NT2/D1 (cell line): Measurements from ENCODE around the gene CPSF3.

Experiments
- SUZ12 ChIP-seq: IDR thresholded peaks from 2 replicates; pipeline ENCODE4 v1.6.1; 2011; ENCODE audit not compliant: insufficient read length, insufficient read depth; ENCODE audit errors: extremely low read depth
- YY1 ChIP-seq: IDR thresholded peaks from 2 replicates; pipeline ENCODE4 v1.6.1; 2011; ENCODE audit not compliant: insufficient read length, insufficient read depth
- ZNF274 ChIP-seq: IDR thresholded peaks from 2 replicates; pipeline ENCODE4 v1.6.1; 2011; ENCODE audit warnings: mild to moderate bottlenecking, low read depth, low read length

- no peak for TF ChIP-seq SUZ12
- TF ChIP-seq YY1, result no peak
- no peak for TF ChIP-seq ZNF274
Observed at GRCh38 chr2:9416962-9417316, 6.5 kb upstream of the CPSF3 start.
